MCF 10A (cell line): ENCODE measurements around the gene DUSP8. TPM values are rescaled to one million over a fixed set of nuclear protein-coding genes. Genes with fewer than 3 reads are reported as not detected.

Source experiments
- BruUV-seq: library from RNA; stranded (reverse); fragments of 400-500 nt; replicated peaks from 2 replicates; lab custom pipeline; 2021; lab: Mats Ljungman, UMichigan
- CTCF ChIA-PET: fragments of 300-600 bp; sonication (Branson Sonifier 250); formaldehyde crosslinking; extraction: SDS; loops from one replicate; lab custom pipeline; 2021; ENCODE audit warnings: antibody characterized with exemption, inconsistent platforms; lab: Yijun Ruan, JAX
- POLR2A ChIA-PET: fragments of 300-600, 350-650 bp; sonication (Branson Sonifier 250); formaldehyde crosslinking; extraction: SDS; loops from one replicate; lab custom pipeline; 2020; ENCODE audit warnings: antibody characterized with exemption, inconsistent platforms; lab: Yijun Ruan, JAX
- DNase-seq: peaks from one replicate; pipeline ENCODE4 v3.0.0-alpha.2; 2018; ENCODE audit not compliant: unreplicated experiment
- H3K27ac Mint-ChIP-seq: one replicate; pipeline ENCODE4 v1.8.0; 2022; ENCODE audit warnings: mild to moderate bottlenecking, low read depth, mixed read lengths; ENCODE audit not compliant: unreplicated experiment
- H3K27me3 Mint-ChIP-seq: one replicate; pipeline ENCODE4 v1.8.0; 2022; ENCODE audit warnings: mixed read lengths; ENCODE audit not compliant: insufficient read depth, unreplicated experiment
- H3K36me3 Mint-ChIP-seq: one replicate; pipeline ENCODE4 v1.8.0; 2022; ENCODE audit warnings: mild to moderate bottlenecking, moderate library complexity, mixed read lengths; ENCODE audit not compliant: insufficient read depth, unreplicated experiment
- H3K4me1 Mint-ChIP-seq: one replicate; pipeline ENCODE4 v1.8.0; 2022; ENCODE audit warnings: mixed read lengths; ENCODE audit not compliant: insufficient read depth, unreplicated experiment
- H3K4me3 Mint-ChIP-seq: one replicate; pipeline ENCODE4 v1.8.0; 2022; ENCODE audit warnings: mild to moderate bottlenecking, moderate library complexity, mixed read lengths; ENCODE audit not compliant: unreplicated experiment
- H3K9me3 Mint-ChIP-seq: one replicate; pipeline ENCODE4 v1.8.0; 2022; ENCODE audit warnings: mixed read lengths; ENCODE audit not compliant: unreplicated experiment
- intact Hi-C: fragments of 100-400 bp; cut with micrococcal nuclease; formaldehyde crosslinking; loops from 2 replicates; pipeline ENCODE4 v1.14.1; 2022
- total RNA-seq: library from RNA; stranded (reverse); gene quantifications from 2 replicates; pipeline ENCODE4 v1.2.3, GENCODE V29; 2022
- TF ChIP-seq, protein P1 (sequence below): fragments of 200-600 bp; IDR thresholded peaks from one replicate; pipeline ENCODE4 v1.8.0; 2022; ENCODE audit warnings: antibody characterized with exemption, mild to moderate bottlenecking; ENCODE audit not compliant: unreplicated experiment

DUSP8 gene
- total RNA-seq, 1 experiment from 2014 or later = 17.6 TPM

DNA sequence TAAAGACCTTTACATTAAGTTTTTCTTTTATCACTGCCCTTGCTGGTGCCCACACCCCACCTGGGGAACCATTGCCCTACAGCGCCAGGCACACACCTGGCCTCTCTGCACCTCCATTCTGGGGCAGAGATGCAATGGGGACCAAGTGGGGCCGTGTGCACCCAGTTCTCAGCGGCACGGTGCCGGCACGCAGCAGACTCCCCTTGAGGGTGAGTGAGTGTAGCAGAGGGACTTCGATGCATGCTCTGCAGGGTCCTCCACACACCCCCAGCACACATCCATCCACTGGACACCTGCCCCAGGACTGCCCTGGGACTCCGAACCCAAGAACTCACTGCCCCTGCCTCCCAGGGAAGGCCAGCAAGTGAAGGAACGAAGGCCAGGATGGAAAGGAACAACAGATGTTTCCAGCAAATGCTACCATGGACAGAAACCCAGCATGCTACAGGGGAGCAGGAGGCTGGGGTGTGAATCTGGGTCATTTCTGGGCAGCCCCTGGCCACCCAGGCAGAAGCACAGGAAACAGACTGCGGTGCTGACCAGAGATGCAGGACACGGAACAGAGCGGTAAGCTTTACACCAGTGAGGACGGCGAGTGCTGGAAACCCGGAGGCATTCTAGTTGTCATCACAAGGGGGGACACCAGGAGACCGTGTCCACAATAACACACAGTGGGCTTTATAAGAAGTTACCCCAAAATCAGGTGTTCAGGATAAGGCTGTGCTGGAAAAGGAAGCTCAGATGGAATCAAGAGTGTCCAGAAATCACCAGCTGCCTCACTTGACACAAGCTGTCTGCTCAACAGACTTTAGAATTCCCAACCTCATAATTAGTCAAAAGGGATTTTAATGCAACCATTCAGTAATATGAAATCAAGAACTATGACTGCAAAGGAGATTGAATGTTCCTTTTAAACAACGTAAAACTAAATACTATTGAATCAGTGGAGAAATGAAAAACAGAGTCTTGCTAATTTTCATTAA lies 52.8 kb downstream of the DUSP8 start:
- TF ChIP-seq, protein P1, sequence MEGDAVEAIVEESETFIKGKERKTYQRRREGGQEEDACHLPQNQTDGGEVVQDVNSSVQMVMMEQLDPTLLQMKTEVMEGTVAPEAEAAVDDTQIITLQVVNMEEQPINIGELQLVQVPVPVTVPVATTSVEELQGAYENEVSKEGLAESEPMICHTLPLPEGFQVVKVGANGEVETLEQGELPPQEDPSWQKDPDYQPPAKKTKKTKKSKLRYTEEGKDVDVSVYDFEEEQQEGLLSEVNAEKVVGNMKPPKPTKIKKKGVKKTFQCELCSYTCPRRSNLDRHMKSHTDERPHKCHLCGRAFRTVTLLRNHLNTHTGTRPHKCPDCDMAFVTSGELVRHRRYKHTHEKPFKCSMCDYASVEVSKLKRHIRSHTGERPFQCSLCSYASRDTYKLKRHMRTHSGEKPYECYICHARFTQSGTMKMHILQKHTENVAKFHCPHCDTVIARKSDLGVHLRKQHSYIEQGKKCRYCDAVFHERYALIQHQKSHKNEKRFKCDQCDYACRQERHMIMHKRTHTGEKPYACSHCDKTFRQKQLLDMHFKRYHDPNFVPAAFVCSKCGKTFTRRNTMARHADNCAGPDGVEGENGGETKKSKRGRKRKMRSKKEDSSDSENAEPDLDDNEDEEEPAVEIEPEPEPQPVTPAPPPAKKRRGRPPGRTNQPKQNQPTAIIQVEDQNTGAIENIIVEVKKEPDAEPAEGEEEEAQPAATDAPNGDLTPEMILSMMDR = no peak
- H3K27ac Mint-ChIP-seq = no peak overlapping the region
- BruUV-seq = no TSS peak

DNA sequence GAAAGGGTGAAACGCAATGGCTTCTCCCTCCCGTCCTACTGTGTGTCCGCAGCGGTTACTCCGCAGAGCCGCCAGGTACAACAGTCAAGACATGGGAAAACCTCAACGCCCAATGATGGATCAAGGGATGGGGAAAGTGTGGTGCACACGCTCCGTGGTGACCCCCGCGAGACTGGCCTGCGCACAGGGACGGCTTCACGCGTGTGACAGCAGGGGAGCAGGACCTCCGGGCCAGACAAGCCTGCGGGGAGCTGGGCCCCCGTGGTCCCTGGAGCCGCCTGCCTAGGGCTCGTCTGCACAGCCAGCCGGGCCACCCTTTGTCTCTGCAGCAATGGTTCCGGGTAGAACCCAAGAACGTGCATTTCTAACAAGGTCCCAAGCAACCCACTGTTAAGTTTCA lies 53.8 kb downstream of the DUSP8 start:
- intact Hi-C loops = loop anchor here (5.0 kb wide), 1 partner anchor 406 kb away; no protein-coding TSS in a partner anchor
- TF ChIP-seq, protein P1 = no peak
- Mint-ChIP-seq H3K27ac (no peak overlapping the region), H3K9me3 (no peaks in the 10 kb centered on the region), H3K36me3 (peaks cover 5% of the 10 kb centered on the region), H3K4me1 (peaks cover 25% of the 10 kb centered on the region), H3K27me3 (no peaks in the 10 kb centered on the region), H3K4me3 (no peak overlapping the region)
- no TSS peak for BruUV-seq
- no peak for DNase-seq
- POLR2A ChIA-PET = interaction anchor here (0.7 kb wide), 1 partner anchor 56 kb away, joined by 3 read pairs; no protein-coding TSS in a partner anchor
- CTCF ChIA-PET = interaction anchor here (1.2 kb wide), 1 partner anchor 56 kb away, joined by 5 read pairs; no protein-coding TSS in a partner anchor

More for the DNA sequence above, 52.8 kb downstream of the DUSP8 start:
- H3K4me1 Mint-ChIP-seq = peaks cover 20% of the 10 kb centered on the region
- peaks cover 5% of the 10 kb centered on the region for H3K36me3 Mint-ChIP-seq
- intact Hi-C loops = loop anchor here (5.0 kb wide), 1 partner anchor 407 kb away; no protein-coding TSS in a partner anchor
- H3K4me3 Mint-ChIP-seq = no peak overlapping the region
- POLR2A ChIA-PET = interaction anchor here (0.6 to 1.0 kb wide), 2 partner anchors 13 to 792 kb away, joined by 3 read pairs; no protein-coding TSS in a partner anchor
- CTCF ChIA-PET = interaction anchor here (0.6 to 1.2 kb wide), 2 partner anchors 19 to 55 kb away, joined by 5 read pairs; no protein-coding TSS in a partner anchor
- no peaks in the 10 kb centered on the region for H3K9me3 Mint-ChIP-seq
- no peak for DNase-seq
- no peaks in the 10 kb centered on the region for H3K27me3 Mint-ChIP-seq

DNA sequence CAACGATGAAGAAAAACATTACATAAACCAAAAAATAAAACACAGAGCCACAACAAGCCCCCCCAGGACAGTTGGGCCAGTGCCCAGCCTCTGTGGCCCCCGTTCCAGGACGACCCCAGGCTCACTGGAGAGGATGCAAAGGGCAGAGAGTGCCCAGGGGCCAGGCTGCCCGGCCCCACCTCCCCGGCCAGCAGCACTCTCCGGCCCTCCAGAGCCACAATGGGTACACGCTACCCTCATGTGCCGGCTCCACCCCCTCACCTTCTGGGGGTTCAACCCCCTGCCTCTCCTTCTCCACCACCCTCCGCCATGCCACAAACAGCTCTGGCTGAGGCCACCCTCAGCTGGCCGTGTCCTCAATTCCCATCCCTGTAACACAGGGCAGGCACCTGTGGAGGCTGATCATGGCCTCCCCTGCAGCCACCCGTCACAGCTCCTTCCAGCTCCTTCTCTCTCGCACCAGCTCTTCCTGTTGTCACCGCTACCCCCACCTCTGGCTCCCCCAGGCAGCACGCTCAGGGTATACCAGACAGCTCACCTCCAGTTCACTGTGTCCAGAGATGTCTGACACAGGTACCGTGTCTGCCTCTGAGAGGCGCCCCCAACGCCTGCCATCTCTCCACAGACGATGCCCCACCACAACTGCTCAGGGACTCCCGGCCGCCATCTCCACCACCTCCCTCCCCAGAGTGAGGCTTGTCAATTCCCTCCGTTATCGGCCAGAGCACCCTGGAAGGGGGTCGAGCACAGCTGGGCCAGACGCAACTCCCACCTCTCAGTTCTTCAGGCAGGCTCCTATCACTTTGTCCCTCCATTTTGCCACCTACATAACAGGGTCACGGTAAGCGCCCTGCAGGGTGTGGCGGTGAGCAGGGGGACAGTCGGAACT lies 54.7 kb downstream of the DUSP8 start:
- ChIA-PET CTCF (interaction anchor here (0.6 to 1.2 kb wide), 6 partner anchors 17 to 762 kb away, joined by 3 to 7 read pairs (median 4); no protein-coding TSS in a partner anchor), POLR2A (interaction anchor here (0.7 kb wide), 1 partner anchor 57 kb away, joined by 3 read pairs; no protein-coding TSS in a partner anchor)
- H3K4me1 Mint-ChIP-seq = peaks cover 27% of the 10 kb centered on the region
- intact Hi-C loops = loop anchor here (5.0 kb wide), 1 partner anchor 405 kb away; no protein-coding TSS in a partner anchor
- H3K4me3 Mint-ChIP-seq = no peak overlapping the region
- no peak overlapping the region for H3K27ac Mint-ChIP-seq
- no TSS peak for BruUV-seq
- TF ChIP-seq, protein P1 = no peak
- no peak for DNase-seq
- no peaks in the 10 kb centered on the region for H3K27me3 Mint-ChIP-seq
- no peaks in the 10 kb centered on the region for H3K9me3 Mint-ChIP-seq
- peaks cover 5% of the 10 kb centered on the region for H3K36me3 Mint-ChIP-seq
